ENCODE results near the gene CEP170B. TPM values are rescaled to one million over a fixed set of nuclear protein-coding genes. Genes with fewer than 3 reads are reported as not detected.

The CEP170B gene
- total RNA-seq, 1 donor from 2014 or later, result 26.5 TPM

- Mint-ChIP-seq H3K27me3 (no peaks in the 10 kb centered on the region), H3K36me3 (no peaks in the 10 kb centered on the region), H3K9me3 (no peaks in the 10 kb centered on the region), H3K4me3 (no peak overlapping the region), H3K27ac (no peak overlapping the region), H3K4me1 (ENCODE audit: unreplicated experiment) (no peaks in the 10 kb centered on the region)
- no peak for TF ChIP-seq CTCF (conservative IDR thresholded peaks at IDR 0.05)
- no peak for DNase-seq (ENCODE audit: extremely low spot score, unreplicated experiment)
Measured at GRCh38 chr14:104885973-104886689, 21.1 kb downstream of the CEP170B start.

- no peaks in the 10 kb centered on the region for H3K4me1 Mint-ChIP-seq (ENCODE audit: unreplicated experiment)
- H3K4me3 Mint-ChIP-seq, result no peak overlapping the region
- TF ChIP-seq CTCF (conservative IDR thresholded peaks at IDR 0.05), result no peak
- no peaks in the 10 kb centered on the region for H3K27me3 Mint-ChIP-seq
- H3K27ac Mint-ChIP-seq, result no peak overlapping the region
- H3K9me3 Mint-ChIP-seq, result no peaks in the 10 kb centered on the region
- H3K36me3 Mint-ChIP-seq, result no peaks in the 10 kb centered on the region
- no peak for DNase-seq (ENCODE audit: extremely low spot score, unreplicated experiment)
Measured at GRCh38 chr14:104886690-104887622, 21.9 kb downstream of the CEP170B start.

GRCh38 chr14:104887623-104888488, 22.8 kb downstream of the CEP170B start:
- no peak overlapping the region for H3K4me3 Mint-ChIP-seq
- no peaks in the 10 kb centered on the region for H3K36me3 Mint-ChIP-seq
- H3K27ac Mint-ChIP-seq, result no peak overlapping the region
- H3K4me1 Mint-ChIP-seq (ENCODE audit: unreplicated experiment), result no peaks in the 10 kb centered on the region
- H3K27me3 Mint-ChIP-seq, result no peaks in the 10 kb centered on the region
- no peak for TF ChIP-seq CTCF (conservative IDR thresholded peaks at IDR 0.05)
- DNase-seq (ENCODE audit: extremely low spot score, unreplicated experiment), result no peak
- no peaks in the 10 kb centered on the region for H3K9me3 Mint-ChIP-seq

- H3K9me3 Mint-ChIP-seq, result no peaks in the 10 kb centered on the region
- TF ChIP-seq CTCF (conservative IDR thresholded peaks at IDR 0.05), result no peak
- H3K27ac Mint-ChIP-seq, result no peak overlapping the region
- H3K4me3 Mint-ChIP-seq, result no peak overlapping the region
- DNase-seq (ENCODE audit: extremely low spot score, unreplicated experiment), result no peak
- H3K36me3 Mint-ChIP-seq, result no peaks in the 10 kb centered on the region
- H3K27me3 Mint-ChIP-seq, result no peaks in the 10 kb centered on the region
- no peaks in the 10 kb centered on the region for H3K4me1 Mint-ChIP-seq (ENCODE audit: unreplicated experiment)
Measured at GRCh38 chr14:104888489-104889374, 23.7 kb downstream of the CEP170B start.
